ENCODE data around the gene SMTNL2. TPM values are rescaled to one million over a fixed set of nuclear protein-coding genes. Genes with fewer than 3 reads are reported as not detected.
"Not testable (repeated sequence)": the region's sequence is repeated elsewhere in the genome, so short reads cannot be mapped to it uniquely, and the experiment has no call there.

Gene SMTNL2
- total RNA-seq, 1 donor from 2014 or later, result 0.46 TPM

GRCh38 chr17:4587195-4587594 lies 2.9 kb downstream of the SMTNL2 start:
- peaks cover 53% of the 10 kb centered on the region for H3K27me3 ChIP-seq (ENCODE audit: control insufficient read depth, insufficient read depth, low read length)
- TF ChIP-seq, protein P1, sequence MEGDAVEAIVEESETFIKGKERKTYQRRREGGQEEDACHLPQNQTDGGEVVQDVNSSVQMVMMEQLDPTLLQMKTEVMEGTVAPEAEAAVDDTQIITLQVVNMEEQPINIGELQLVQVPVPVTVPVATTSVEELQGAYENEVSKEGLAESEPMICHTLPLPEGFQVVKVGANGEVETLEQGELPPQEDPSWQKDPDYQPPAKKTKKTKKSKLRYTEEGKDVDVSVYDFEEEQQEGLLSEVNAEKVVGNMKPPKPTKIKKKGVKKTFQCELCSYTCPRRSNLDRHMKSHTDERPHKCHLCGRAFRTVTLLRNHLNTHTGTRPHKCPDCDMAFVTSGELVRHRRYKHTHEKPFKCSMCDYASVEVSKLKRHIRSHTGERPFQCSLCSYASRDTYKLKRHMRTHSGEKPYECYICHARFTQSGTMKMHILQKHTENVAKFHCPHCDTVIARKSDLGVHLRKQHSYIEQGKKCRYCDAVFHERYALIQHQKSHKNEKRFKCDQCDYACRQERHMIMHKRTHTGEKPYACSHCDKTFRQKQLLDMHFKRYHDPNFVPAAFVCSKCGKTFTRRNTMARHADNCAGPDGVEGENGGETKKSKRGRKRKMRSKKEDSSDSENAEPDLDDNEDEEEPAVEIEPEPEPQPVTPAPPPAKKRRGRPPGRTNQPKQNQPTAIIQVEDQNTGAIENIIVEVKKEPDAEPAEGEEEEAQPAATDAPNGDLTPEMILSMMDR (IDR thresholded peaks at IDR 0.05; ENCODE audit: insufficient read depth, low read length, poor library complexity, severe bottlenecking), result no peak

GRCh38 chr17:4587803-4588202 lies 3.5 kb downstream of the SMTNL2 start:
- Histone ChIP-seq H3K27me3 (ENCODE audit: control insufficient read depth, insufficient read depth, low read length) (peaks cover 47% of the 10 kb centered on the region), H3K36me3 (ENCODE audit: control insufficient read depth, insufficient read depth, low read length) (no peaks in the 10 kb centered on the region), H3K4me3 (ENCODE audit: low read depth, low read length) (no peak overlapping the region)
- no peak for DNase-seq (ENCODE audit: low read depth)
- TF ChIP-seq, protein P1 (IDR thresholded peaks at IDR 0.05; ENCODE audit: insufficient read depth, low read length, poor library complexity, severe bottlenecking), result no peak

More at GRCh38 chr17:4587195-4587594, 2.9 kb downstream of the SMTNL2 start:
- Histone ChIP-seq H3K36me3 (ENCODE audit: control insufficient read depth, insufficient read depth, low read length) (no peaks in the 10 kb centered on the region), H3K4me3 (ENCODE audit: low read depth, low read length) (no peak overlapping the region)
- no peak for DNase-seq (ENCODE audit: low read depth)

DNA sequence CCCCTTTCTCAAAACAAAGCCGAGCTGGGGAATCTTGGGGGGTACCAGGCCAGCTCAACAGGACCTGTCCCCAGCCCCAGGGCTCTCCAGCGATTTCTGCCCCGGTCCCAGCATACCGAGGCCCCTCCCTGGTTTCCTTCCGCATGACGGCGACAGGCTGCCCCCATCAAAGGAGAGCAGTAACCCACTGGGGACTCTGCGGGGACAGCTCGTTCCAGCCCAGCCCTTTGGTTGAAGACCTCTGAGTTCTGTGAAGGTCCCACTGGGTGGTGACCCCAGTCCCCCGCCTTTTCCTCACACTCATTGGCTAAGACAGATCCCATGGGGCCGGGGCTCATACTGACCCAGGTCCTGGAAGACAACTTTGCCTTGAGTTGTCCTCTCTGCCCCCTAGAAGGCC lies 4.1 kb downstream of the SMTNL2 start:
- peaks cover 42% of the 10 kb centered on the region for H3K27me3 ChIP-seq (ENCODE audit: control insufficient read depth, insufficient read depth, low read length)
- TF ChIP-seq, protein P1 (IDR thresholded peaks at IDR 0.05; ENCODE audit: insufficient read depth, low read length, poor library complexity, severe bottlenecking), result no peak
- no peak overlapping the region for H3K4me3 ChIP-seq (ENCODE audit: low read depth, low read length)
- DNase-seq (ENCODE audit: low read depth), result no peak
- H3K36me3 ChIP-seq (ENCODE audit: control insufficient read depth, insufficient read depth, low read length), result no peaks in the 10 kb centered on the region

- TF ChIP-seq, protein P1 (IDR thresholded peaks at IDR 0.05; ENCODE audit: insufficient read depth, low read length, poor library complexity, severe bottlenecking), result no peak
- peaks cover 36% of the 10 kb centered on the region for H3K27me3 ChIP-seq (ENCODE audit: control insufficient read depth, insufficient read depth, low read length)
- H3K4me3 ChIP-seq (ENCODE audit: low read depth, low read length), result no peak overlapping the region
- no peak for DNase-seq (ENCODE audit: low read depth)
- no peaks in the 10 kb centered on the region for H3K36me3 ChIP-seq (ENCODE audit: control insufficient read depth, insufficient read depth, low read length)
Measured at GRCh38 chr17:4588898-4589625, 4.7 kb downstream of the SMTNL2 start.

- not testable (repeated sequence) for H3K4me3 ChIP-seq (ENCODE audit: low read depth, low read length); DNase-seq (ENCODE audit: low read depth); H3K36me3 ChIP-seq (ENCODE audit: control insufficient read depth, insufficient read depth, low read length)
- H3K27me3 ChIP-seq (ENCODE audit: control insufficient read depth, insufficient read depth, low read length), result peaks cover 35% of the 10 kb centered on the region
Measured at GRCh38 chr17:4590042-4590441, 5.7 kb downstream of the SMTNL2 start.

GRCh38 chr17:4590981-4591453 lies 6.7 kb downstream of the SMTNL2 start:
- Histone ChIP-seq H3K36me3 (ENCODE audit: control insufficient read depth, insufficient read depth, low read length) (no peaks in the 10 kb centered on the region), H3K27me3 (ENCODE audit: control insufficient read depth, insufficient read depth, low read length) (peaks cover 34% of the 10 kb centered on the region), H3K4me3 (ENCODE audit: low read depth, low read length) (no peak overlapping the region)
- no peak for DNase-seq (ENCODE audit: low read depth)
- TF ChIP-seq, protein P1 (IDR thresholded peaks at IDR 0.05; ENCODE audit: insufficient read depth, low read length, poor library complexity, severe bottlenecking), result no peak

All from kidney epithelial cell (primary cell).